Testis (tissue), 3 donors: Measurements from ENCODE around the gene ADAM10. TPM values are rescaled to one million over a fixed set of nuclear protein-coding genes. Genes with fewer than 3 reads are reported as not detected.

Source experiments
- DNase-seq: peaks from one replicate; pipeline ENCODE4 v3.0.0-alpha.2; 2019
- H3K27ac ChIP-seq, 2 donors: fragments of 200-600 bp; sonication (generic); one replicate each; pipeline ENCODE4 v1.5.1; 2019
- H3K27me3 ChIP-seq: fragments of 200-600 bp; sonication (generic); one replicate; pipeline ENCODE4 v1.5.1; 2019
- H3K36me3 ChIP-seq: fragments of 200-600 bp; sonication (generic); one replicate; pipeline ENCODE4 v1.5.1; 2017; ENCODE audit warnings: low read depth; ENCODE audit errors: missing control alignments
- H3K4me1 ChIP-seq: fragments of 200-600 bp; sonication (generic); one replicate; pipeline ENCODE4 v1.5.1; 2019
- H3K4me3 ChIP-seq, 2 donors: fragments of 200-600 bp; sonication (generic); one replicate each; pipeline ENCODE4 v1.5.1; 2017 to 2019
- H3K9me3 ChIP-seq: fragments of 200-600 bp; sonication (generic); one replicate; pipeline ENCODE4 v1.5.1; 2017
- POLR2A ChIP-seq: fragments of 450-650 bp; IDR thresholded peaks from one replicate; pipeline ENCODE4 v1.6.1; 2017; ENCODE audit warnings: antibody characterized with exemption, mild to moderate bottlenecking, moderate library complexity
- WGBS, 2 donors: methylation state at CpG; one replicate each; pipeline ENCODE4 v1.1.5; 2018; 5-methylcytosine and 5-hydroxymethylcytosine counted together
- intact Hi-C: fragments of 100-400 bp; cut with DNase I; formaldehyde crosslinking; loops from one replicate; pipeline ENCODE4 v1.15.1; 2023; ENCODE audit warnings: low total_unique reads
- polyA plus RNA-seq: library from polyadenylated mRNA; stranded (reverse); fragments of 350-450 nt; fragmentation: Illumina TruSeq; extraction: RNeasy Lipid Tissue Mini Kit (QIAGEN cat#74804); gene quantifications from one replicate; pipeline ENCODE4 v1.2.3, GENCODE V29; 2014; ENCODE audit warnings: low read depth, low replicate concordance; ENCODE audit not compliant: insufficient read depth
- total RNA-seq, 2 donors: library from RNA; depleted of rRNA; stranded (reverse); fragments of >200 nt; gene quantifications; one replicate each; pipeline ENCODE4 v1.2.3, GENCODE V29; 2016
- TF ChIP-seq, protein P1 (sequence below), 3 experiments: fragments of 450-650 bp in 2 of 3; fragments of 200-600 bp in 1 of 3; sonication (generic) in 1 of 3; IDR thresholded peaks; one replicate each; pipeline ENCODE4 v1.5.1; 2016 to 2019; ENCODE audit warnings: antibody characterized with exemption in 3 of 3, mild to moderate bottlenecking in 2 of 3, moderate library complexity in 1 of 3

Gene ADAM10
- total and polyA plus RNA-seq, 3 donors from 2014 or later: 46.2 to 65.5 (median 58.7) TPM

DNA sequence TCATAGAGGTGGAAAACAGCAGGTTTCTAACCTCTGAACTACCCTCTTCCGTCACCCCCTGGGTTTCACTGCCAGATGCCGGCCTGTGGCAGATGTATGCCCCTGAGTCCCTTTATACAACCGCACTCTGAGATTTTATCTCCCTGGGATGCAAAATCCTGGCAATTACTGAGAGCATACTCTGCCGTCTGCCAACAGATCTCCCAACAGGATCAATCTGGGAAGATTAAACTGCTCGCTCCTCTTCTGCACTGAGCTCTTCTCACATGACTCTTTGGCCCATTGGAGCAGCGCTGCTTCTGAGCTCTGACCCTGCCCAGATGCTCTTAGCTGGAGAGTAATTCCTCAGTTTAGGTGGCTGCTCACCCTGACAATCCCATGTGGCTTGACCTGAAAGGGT, 184.5 kb downstream of the ADAM10 start:
- H3K27me3 ChIP-seq: no peaks in the 10 kb centered on the region
- intact Hi-C loops: no loop called here
- no peaks in the 10 kb centered on the region for H3K9me3 ChIP-seq
- H3K27ac ChIP-seq: no peak overlapping the region
- TF ChIP-seq, protein P1, sequence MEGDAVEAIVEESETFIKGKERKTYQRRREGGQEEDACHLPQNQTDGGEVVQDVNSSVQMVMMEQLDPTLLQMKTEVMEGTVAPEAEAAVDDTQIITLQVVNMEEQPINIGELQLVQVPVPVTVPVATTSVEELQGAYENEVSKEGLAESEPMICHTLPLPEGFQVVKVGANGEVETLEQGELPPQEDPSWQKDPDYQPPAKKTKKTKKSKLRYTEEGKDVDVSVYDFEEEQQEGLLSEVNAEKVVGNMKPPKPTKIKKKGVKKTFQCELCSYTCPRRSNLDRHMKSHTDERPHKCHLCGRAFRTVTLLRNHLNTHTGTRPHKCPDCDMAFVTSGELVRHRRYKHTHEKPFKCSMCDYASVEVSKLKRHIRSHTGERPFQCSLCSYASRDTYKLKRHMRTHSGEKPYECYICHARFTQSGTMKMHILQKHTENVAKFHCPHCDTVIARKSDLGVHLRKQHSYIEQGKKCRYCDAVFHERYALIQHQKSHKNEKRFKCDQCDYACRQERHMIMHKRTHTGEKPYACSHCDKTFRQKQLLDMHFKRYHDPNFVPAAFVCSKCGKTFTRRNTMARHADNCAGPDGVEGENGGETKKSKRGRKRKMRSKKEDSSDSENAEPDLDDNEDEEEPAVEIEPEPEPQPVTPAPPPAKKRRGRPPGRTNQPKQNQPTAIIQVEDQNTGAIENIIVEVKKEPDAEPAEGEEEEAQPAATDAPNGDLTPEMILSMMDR (IDR thresholded peaks at IDR 0.05): no peak
- no peak for TF ChIP-seq POLR2A
- H3K36me3 ChIP-seq: no peaks in the 10 kb centered on the region
- H3K4me3 ChIP-seq: no peak overlapping the region
- H3K4me1 ChIP-seq: no peaks in the 10 kb centered on the region
- WGBS, 2 donors: 92 to 100% methylated on average over 3 to 5 of the region's 6 CpGs
- DNase-seq: no peak

DNA sequence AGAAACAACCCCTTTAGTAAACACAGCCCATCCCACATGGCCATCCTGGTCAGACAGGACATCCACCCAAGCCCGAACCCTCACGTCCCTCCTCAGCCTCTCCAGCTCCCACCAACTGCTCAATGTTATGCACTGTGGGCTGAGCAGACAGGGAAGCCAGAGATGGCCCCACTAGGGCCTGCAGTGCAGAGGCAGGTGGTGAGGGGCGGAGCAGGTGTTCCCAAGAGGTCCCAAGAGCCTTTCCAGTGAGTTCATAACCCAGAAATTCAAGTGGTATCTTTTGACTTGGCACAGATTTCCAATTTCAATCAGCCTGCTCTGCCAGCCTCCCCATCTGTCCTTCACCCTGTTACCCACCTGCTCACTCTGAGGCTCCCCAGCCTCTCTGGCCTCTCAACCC, 187.4 kb downstream of the ADAM10 start:
- H3K4me1 ChIP-seq: no peaks in the 10 kb centered on the region
- 93 to 96% methylated on average over 3 of the region's 3 CpGs for WGBS, 2 donors
- H3K4me3 ChIP-seq: no peak overlapping the region
- TF ChIP-seq POLR2A: no peak
- TF ChIP-seq, protein P1 (IDR thresholded peaks at IDR 0.05): no peak
- no peaks in the 10 kb centered on the region for H3K9me3 ChIP-seq
- H3K27me3 ChIP-seq: no peaks in the 10 kb centered on the region
- no peak overlapping the region for H3K27ac ChIP-seq
- no peaks in the 10 kb centered on the region for H3K36me3 ChIP-seq
- no peak for DNase-seq
- intact Hi-C loops: no loop called here

DNA sequence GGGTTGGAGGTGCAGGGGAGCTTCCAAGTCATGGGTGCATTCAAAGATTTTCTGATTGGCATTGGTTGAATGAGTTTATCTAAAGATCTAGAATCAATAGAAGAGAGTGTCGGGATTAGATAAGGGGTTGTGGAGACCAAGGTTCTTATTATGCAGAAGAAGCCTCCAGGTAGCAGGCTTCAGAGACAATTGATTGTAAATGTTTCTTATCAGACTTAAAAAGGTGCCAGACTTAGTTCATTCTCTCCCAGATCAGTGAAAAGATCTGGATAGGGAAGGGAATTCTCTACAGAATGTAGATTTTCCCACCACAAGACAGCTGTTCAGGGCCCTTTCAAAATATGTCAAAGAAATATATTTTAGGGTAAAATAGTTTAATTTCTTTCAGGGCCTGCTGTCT, 188.2 kb downstream of the ADAM10 start:
- no peak for DNase-seq
- Histone ChIP-seq H3K4me1 (peaks cover 2% of the 10 kb centered on the region), H3K9me3 (no peaks in the 10 kb centered on the region), H3K36me3 (no peaks in the 10 kb centered on the region), H3K27me3 (no peaks in the 10 kb centered on the region), H3K27ac (no peak overlapping the region), H3K4me3 (no peak overlapping the region)
- 0% methylated on average over 1 of the region's 1 CpG for WGBS, 2 donors
- intact Hi-C loops: no loop called here
- TF ChIP-seq, protein P1 (IDR thresholded peaks at IDR 0.05): no peak
- no peak for TF ChIP-seq POLR2A

DNA sequence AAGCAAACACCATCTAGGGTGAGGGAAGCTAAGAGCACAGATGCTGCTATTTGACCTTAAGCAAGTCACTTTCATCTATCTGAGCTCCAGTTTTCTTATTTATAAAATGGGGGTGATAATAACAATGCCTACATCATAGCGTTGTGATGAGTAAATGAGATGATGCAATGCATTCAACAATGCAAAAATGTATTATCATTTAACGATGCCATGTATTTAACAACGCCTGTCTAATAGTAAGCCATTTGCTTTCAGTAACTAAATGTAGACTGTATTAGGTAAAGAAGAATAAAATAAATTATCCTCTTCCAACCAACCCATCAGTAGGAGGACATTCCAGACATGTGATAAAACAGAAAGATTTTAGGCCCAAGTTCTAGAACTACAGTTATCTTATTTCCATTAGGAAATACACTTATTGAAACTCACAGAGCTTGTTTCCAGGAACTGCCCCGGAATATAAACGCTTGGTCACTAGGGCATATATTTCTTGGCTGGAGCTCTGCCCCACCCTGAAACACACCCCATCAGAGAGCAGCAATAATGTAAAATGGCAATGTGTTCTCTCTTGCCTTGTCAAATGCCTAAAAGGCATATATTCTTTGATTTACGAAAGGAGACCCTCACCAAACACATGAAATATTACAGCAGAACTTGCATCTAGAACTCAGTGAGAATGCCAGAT, 189.5 kb downstream of the ADAM10 start:
- Histone ChIP-seq H3K9me3 (no peaks in the 10 kb centered on the region), H3K4me1 (peaks cover 3% of the 10 kb centered on the region), H3K27ac (no peak overlapping the region), H3K36me3 (no peaks in the 10 kb centered on the region), H3K4me3 (no peak overlapping the region), H3K27me3 (no peaks in the 10 kb centered on the region)
- WGBS, 2 donors: 75 to 78% methylated on average over 6 of the region's 6 CpGs
- no peak for DNase-seq
- intact Hi-C loops: no loop called here
- TF ChIP-seq, protein P1 (IDR thresholded peaks at IDR 0.05): no peak
- TF ChIP-seq POLR2A: no peak

DNA sequence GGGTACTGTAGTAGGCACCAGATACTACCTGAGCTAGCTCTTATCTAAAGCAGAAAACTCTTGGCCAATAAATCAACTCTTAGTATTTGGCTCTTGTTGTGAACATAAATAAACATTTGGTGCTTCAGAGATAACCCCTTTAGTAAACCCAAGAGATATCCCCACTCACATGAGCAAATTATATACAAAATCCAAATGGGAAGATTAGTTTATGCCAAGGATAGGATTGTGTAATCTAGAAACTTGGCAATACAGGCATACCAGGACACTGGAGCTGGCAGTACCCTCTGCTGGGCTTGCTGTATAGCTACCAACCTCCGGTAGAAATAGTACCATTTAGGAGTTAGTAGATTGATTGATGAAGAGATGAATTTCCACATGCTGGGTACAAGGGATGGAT, 190.7 kb downstream of the ADAM10 start:
- Histone ChIP-seq H3K36me3 (no peaks in the 10 kb centered on the region), H3K4me1 (peaks cover 3% of the 10 kb centered on the region), H3K27ac (no peak overlapping the region), H3K9me3 (no peaks in the 10 kb centered on the region), H3K27me3 (no peaks in the 10 kb centered on the region), H3K4me3 (no peak overlapping the region)
- intact Hi-C loops: no loop called here
- WGBS, 2 donors: 85 to 93% methylated on average over 1 of the region's 1 CpG
- TF ChIP-seq, protein P1 (IDR thresholded peaks at IDR 0.05): no peak
- TF ChIP-seq POLR2A: no peak
- DNase-seq: no peak
